Stimulated activated CD8-positive, alpha-beta memory T cell treated with anti-CD3 and anti-CD28 coated beads, Interleukin-4, amount 100 ng/mL, for 4 hours (primary cell): ENCODE data around the gene RNF130.
"Not testable (repeated sequence)": the region's sequence is repeated elsewhere in the genome, so short reads cannot be mapped to it uniquely, and the experiment has no call there.

Experiments
- DNase-seq, 2 donors: peaks; one replicate each; pipeline ENCODE4 v3.0.0-alpha.2; 2020; ENCODE audit warnings: low read depth in 2 of 2, low spot score in 1 of 2

RNF130 gene

GRCh38 chr5:179974946-179975712 lies 96.4 kb downstream of the RNF130 start:
- no peak for DNase-seq

- DNase-seq: no peak
Observed at GRCh38 chr5:179974246-179974945, 97.2 kb downstream of the RNF130 start.

- no peak for DNase-seq
Observed at GRCh38 chr5:179973391-179973790, 98.2 kb downstream of the RNF130 start.

- no peak for DNase-seq
Observed at GRCh38 chr5:179969110-179969509, 102.4 kb downstream of the RNF130 start.

- no peak for DNase-seq
Observed at GRCh38 chr5:179967489-179967888, 104.1 kb downstream of the RNF130 start.

- no peak for DNase-seq
Observed at GRCh38 chr5:179964015-179964414, 107.5 kb downstream of the RNF130 start.

- DNase-seq: no peak
Observed at GRCh38 chr5:179963375-179963774, 108.2 kb downstream of the RNF130 start.

GRCh38 chr5:179960204-179960831 lies 111.2 kb downstream of the RNF130 start:
- no peak for DNase-seq

- DNase-seq: no peak
Observed at GRCh38 chr5:179959641-179960040, 111.9 kb downstream of the RNF130 start.

GRCh38 chr5:179959118-179959517 lies 112.4 kb downstream of the RNF130 start:
- DNase-seq: not testable (repeated sequence)

GRCh38 chr5:179955630-179956029 lies 115.9 kb downstream of the RNF130 start:
- no peak for DNase-seq

GRCh38 chr5:179955062-179955461 lies 116.5 kb downstream of the RNF130 start:
- no peak for DNase-seq

GRCh38 chr5:179954434-179954833 lies 117.1 kb downstream of the RNF130 start:
- DNase-seq: no peak

- DNase-seq: no peak
Observed at GRCh38 chr5:179953987-179954386, 117.6 kb downstream of the RNF130 start.

GRCh38 chr5:179936976-179937681 lies 134.4 kb downstream of the RNF130 start:
- no peak for DNase-seq

GRCh38 chr5:179930788-179931473 lies 140.6 kb downstream of the RNF130 start:
- DNase-seq: no peak

- no peak for DNase-seq
Observed at GRCh38 chr5:179927824-179928223, 143.7 kb downstream of the RNF130 start.

GRCh38 chr5:179926657-179927056 lies 144.9 kb downstream of the RNF130 start:
- DNase-seq: no peak

- no peak for DNase-seq
Observed at GRCh38 chr5:179923436-179923835, 148.1 kb downstream of the RNF130 start.

- no peak for DNase-seq
Observed at GRCh38 chr5:179920175-179920574, 151.4 kb downstream of the RNF130 start.

GRCh38 chr5:179919487-179920060 lies 152.0 kb downstream of the RNF130 start:
- no peak for DNase-seq
